KMS-11 (cell line): ENCODE measurements around the gene B3GALT2.

Source experiments
- H2AFZ ChIP-seq: fragments of 200-600 bp; sonication (generic); 2 replicates; pipeline ENCODE4 v1.6.1; 2016; ENCODE audit warnings: antibody characterized with exemption, mixed run types, low read depth
- H3K27ac ChIP-seq: fragments of 200-600 bp; sonication (generic); 2 replicates; pipeline ENCODE4 v1.6.1; 2016; ENCODE audit warnings: mild to moderate bottlenecking, mixed run types
- H3K27me3 ChIP-seq: fragments of 200-600 bp; sonication (generic); 2 replicates; pipeline ENCODE4 v1.6.1; 2017; ENCODE audit warnings: mild to moderate bottlenecking, low read depth, mixed run types, moderate library complexity; ENCODE audit not compliant: insufficient read depth
- H3K36me3 ChIP-seq: fragments of 200-600 bp; sonication (generic); 2 replicates; pipeline ENCODE4 v1.6.1; 2017; ENCODE audit warnings: mild to moderate bottlenecking, mixed run types; ENCODE audit not compliant: insufficient read depth
- H3K4me1 ChIP-seq: fragments of 200-600 bp; sonication (generic); 2 replicates; pipeline ENCODE4 v1.6.1; 2016; ENCODE audit warnings: mild to moderate bottlenecking, low read depth, mixed run types; ENCODE audit not compliant: poor library complexity, severe bottlenecking
- H3K4me2 ChIP-seq: fragments of 200-600 bp; sonication (generic); 2 replicates; pipeline ENCODE4 v1.7.0; 2016; ENCODE audit warnings: mild to moderate bottlenecking, mixed run types
- H3K4me3 ChIP-seq: fragments of 200-600 bp; sonication (generic); IDR thresholded peaks from 2 replicates; pipeline ENCODE4 v1.6.1; 2017; ENCODE audit warnings: low read depth, low read length, mixed read lengths; ENCODE audit not compliant: insufficient read depth
- H3K79me2 ChIP-seq: fragments of 200-600 bp; sonication (generic); 2 replicates; pipeline ENCODE4 v1.6.1; 2016; ENCODE audit warnings: low read depth, mixed run types; ENCODE audit not compliant: insufficient read depth
- H3K9ac ChIP-seq: fragments of 200-600 bp; sonication (generic); 2 replicates; pipeline ENCODE4 v1.6.1; 2016; ENCODE audit warnings: mild to moderate bottlenecking, mixed run types
- H4K20me1 ChIP-seq: fragments of 200-600 bp; sonication (generic); 2 replicates; pipeline ENCODE4 v1.6.1; 2016; ENCODE audit warnings: mild to moderate bottlenecking, mixed run types; ENCODE audit not compliant: insufficient read depth
- CTCF ChIP-seq: fragments of 200-600 bp; sonication (generic); conservative IDR thresholded peaks from 2 replicates; pipeline ENCODE4 v1.6.1; 2017; ENCODE audit warnings: low read depth, mild to moderate bottlenecking, antibody characterized with exemption, low read length, moderate library complexity, mixed read lengths

B3GALT2 gene

GRCh38 chr1:193144361-193144938 lies 42.0 kb downstream of the B3GALT2 start:
- Histone ChIP-seq H2AFZ (no peak overlapping the region), H3K9ac (no peak overlapping the region), H3K4me2 (no peak overlapping the region)

GRCh38 chr1:193143285-193143684 lies 43.1 kb downstream of the B3GALT2 start:
- Histone ChIP-seq H3K79me2 (no peaks in the 10 kb centered on the region), H3K9ac (no peak overlapping the region), H3K27ac (no peak overlapping the region), H4K20me1 (no peaks in the 10 kb centered on the region; the same call in 1 of the 2 replicates), H3K4me2 (no peak overlapping the region), H3K4me1 (peaks cover 11% of the 10 kb centered on the region), H3K4me3 (no peak overlapping the region), H2AFZ (no peak overlapping the region), H3K36me3 (peaks cover 9% of the 10 kb centered on the region; the same call in 1 of the 2 replicates), H3K27me3 (no peaks in the 10 kb centered on the region)
- peak; percentile 77 for TF ChIP-seq CTCF

More at GRCh38 chr1:193144361-193144938, 42.0 kb downstream of the B3GALT2 start:
- H3K27ac ChIP-seq = no peak overlapping the region
- no peaks in the 10 kb centered on the region for H3K79me2 ChIP-seq
- no peaks in the 10 kb centered on the region for H3K27me3 ChIP-seq
- H3K4me1 ChIP-seq = peaks cover 11% of the 10 kb centered on the region
- H3K36me3 ChIP-seq = peaks cover 8% of the 10 kb centered on the region; the same call in 1 of the 2 replicates
- H3K4me3 ChIP-seq = no peak overlapping the region
- TF ChIP-seq CTCF = no peak
- no peaks in the 10 kb centered on the region; the same call in 1 of the 2 replicates for H4K20me1 ChIP-seq

GRCh38 chr1:193142409-193142808 lies 44.0 kb downstream of the B3GALT2 start:
- H3K9ac ChIP-seq = no peak overlapping the region
- peaks cover 11% of the 10 kb centered on the region for H3K4me1 ChIP-seq
- no peak for TF ChIP-seq CTCF
- no peak overlapping the region for H3K27ac ChIP-seq
- no peak overlapping the region for H3K4me2 ChIP-seq
- no peak overlapping the region for H2AFZ ChIP-seq
- H4K20me1 ChIP-seq = no peaks in the 10 kb centered on the region; the same call in none of the 2 replicates
- no peaks in the 10 kb centered on the region for H3K79me2 ChIP-seq
- H3K36me3 ChIP-seq = 0 out of 2 replicates have a peak, but pooled peaks cover 9% of the 10 kb centered on the region
- no peak overlapping the region for H3K4me3 ChIP-seq
- no peaks in the 10 kb centered on the region for H3K27me3 ChIP-seq

GRCh38 chr1:193141804-193142203 lies 44.6 kb downstream of the B3GALT2 start:
- Histone ChIP-seq H3K79me2 (no peaks in the 10 kb centered on the region), H3K4me1 (peaks cover 11% of the 10 kb centered on the region), H4K20me1 (no peaks in the 10 kb centered on the region; the same call in none of the 2 replicates), H3K4me2 (no peak overlapping the region), H3K9ac (no peak overlapping the region), H3K27me3 (no peaks in the 10 kb centered on the region), H3K36me3 (0 out of 2 replicates have a peak, but pooled peaks cover 9% of the 10 kb centered on the region), H3K27ac (no peak overlapping the region), H3K4me3 (no peak overlapping the region), H2AFZ (no peak overlapping the region)
- TF ChIP-seq CTCF = no peak
